Transverse colon (tissue), 4 donors: ENCODE measurements around the gene NSMF.

Source experiments
- CTCF ChIP-seq, 5 experiments: fragments of 200-600 bp in 3 of 5; fragments of 450-650 bp in 2 of 5; sonication (generic) in 3 of 5; IDR thresholded peaks; 1 replicate in 2 of 5; 2 replicates in 3 of 5; pipeline ENCODE4 v1.5.1; 2016 to 2017; ENCODE audit warnings: antibody characterized with exemption in 5 of 5, inconsistent platforms in 3 of 5, mild to moderate bottlenecking in 2 of 5, moderate library complexity in 1 of 5
- POLR2A ChIP-seq: fragments of 450-650 bp; IDR thresholded peaks from one replicate; pipeline ENCODE4 v1.6.1; 2016; ENCODE audit warnings: antibody characterized with exemption, mild to moderate bottlenecking, moderate library complexity
- POLR2AphosphoS5 ChIP-seq, 3 donors: sonication (generic); formaldehyde crosslinking; IDR thresholded peaks; one replicate each; pipeline ENCODE4 v1.6.1; 2016; ENCODE audit warnings: antibody characterized with exemption in 3 of 3

DNA sequence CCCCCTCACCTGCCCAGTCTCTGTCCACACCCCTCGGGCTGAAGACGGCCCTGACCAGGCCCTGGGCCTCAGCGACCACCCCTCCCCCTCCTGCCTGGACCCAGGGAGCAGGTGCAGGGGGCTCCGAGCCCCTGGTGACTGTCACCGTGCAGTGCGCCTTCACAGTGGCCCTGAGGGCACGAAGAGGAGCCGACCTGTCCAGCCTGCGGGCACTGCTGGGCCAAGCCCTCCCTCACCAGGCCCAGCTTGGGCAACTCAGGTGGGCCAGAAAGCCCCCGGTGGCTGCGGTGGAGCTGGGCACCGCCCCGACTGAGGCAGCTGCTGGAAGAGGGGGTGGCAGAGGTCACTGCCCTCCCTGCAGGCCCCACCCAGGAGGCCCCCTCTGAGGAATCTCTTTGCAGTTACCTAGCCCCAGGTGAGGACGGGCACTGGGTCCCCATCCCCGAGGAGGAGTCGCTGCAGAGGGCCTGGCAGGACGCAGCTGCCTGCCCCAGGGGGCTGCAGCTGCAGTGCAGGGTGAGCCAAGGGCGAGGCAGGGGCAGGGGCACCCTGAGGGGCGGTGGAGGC is 25.7 kb downstream of the NSMF start:
- no peak for TF ChIP-seq POLR2AphosphoS5 (IDR thresholded peaks at IDR 0.05)
- no peak for TF ChIP-seq POLR2A
- TF ChIP-seq CTCF (IDR thresholded peaks at IDR 0.05), result no peak
